Stimulated activated effector memory CD8-positive, alpha-beta T cell treated with anti-CD3 and anti-CD28 coated beads, Interleukin-12 subunit alpha, Interleukin-12 subunit beta, amount 100 ng/mL, for 72 hours (primary cell): ENCODE measurements around the gene ABL2.
"Not testable (repeated sequence)": the region's sequence is repeated elsewhere in the genome, so short reads cannot be mapped to it uniquely, and the experiment has no call there.

Source experiments
- ATAC-seq: fragments of 150-1000 bp; cut with Tn5 transposase; 2 replicates; pipeline ENCODE4 v1.10.0; 2021
- DNase-seq, 2 donors: peaks; one replicate each; pipeline ENCODE4 v3.0.0; 2021 to 2022; ENCODE audit warnings: low spot score in 2 of 2
- H3K27ac Mint-ChIP-seq: one replicate; pipeline ENCODE4 v1.8.0; 2022; ENCODE audit warnings: mild to moderate bottlenecking, mixed read lengths
- H3K36me3 Mint-ChIP-seq: one replicate; pipeline ENCODE4 v1.8.0; 2022; ENCODE audit warnings: mild to moderate bottlenecking, mixed read lengths
- H3K4me1 Mint-ChIP-seq: one replicate; pipeline ENCODE4 v1.8.0; 2022; ENCODE audit warnings: mixed read lengths
- H3K4me3 Mint-ChIP-seq: one replicate; pipeline ENCODE4 v1.8.0; 2022; ENCODE audit warnings: mild to moderate bottlenecking, mixed read lengths
- H3K9me3 Mint-ChIP-seq: one replicate; pipeline ENCODE4 v1.8.0; 2022; ENCODE audit warnings: mixed read lengths

ABL2 gene

GRCh38 chr1:179194068-179194537, 35.4 kb downstream of the ABL2 start:
- DNase-seq (no peak), ATAC-seq (no peak)
- no peak overlapping the region for H3K27ac Mint-ChIP-seq
- H3K36me3 Mint-ChIP-seq = no peaks in the 10 kb centered on the region
- no peaks in the 10 kb centered on the region for H3K9me3 Mint-ChIP-seq
- peaks cover 6% of the 10 kb centered on the region for H3K4me1 Mint-ChIP-seq
- H3K4me3 Mint-ChIP-seq = no peak overlapping the region

- no peak for DNase-seq
Observed at GRCh38 chr1:179190861-179191260, 38.6 kb downstream of the ABL2 start.

GRCh38 chr1:179187735-179188471, 41.6 kb downstream of the ABL2 start:
- Mint-ChIP-seq H3K27ac (no peak overlapping the region), H3K36me3 (no peaks in the 10 kb centered on the region)

More at GRCh38 chr1:179190861-179191260, 38.6 kb downstream of the ABL2 start:
- Mint-ChIP-seq H3K4me1 (peaks cover 13% of the 10 kb centered on the region), H3K9me3 (no peaks in the 10 kb centered on the region), H3K36me3 (no peaks in the 10 kb centered on the region), H3K27ac (no peak overlapping the region), H3K4me3 (no peak overlapping the region)
- no peak for ATAC-seq

GRCh38 chr1:179187043-179187442, 42.4 kb downstream of the ABL2 start:
- H3K27ac Mint-ChIP-seq = no peak overlapping the region
- no peak for ATAC-seq

More at GRCh38 chr1:179187735-179188471, 41.6 kb downstream of the ABL2 start:
- Mint-ChIP-seq H3K4me3 (no peak overlapping the region), H3K4me1 (peaks cover 19% of the 10 kb centered on the region), H3K9me3 (no peaks in the 10 kb centered on the region)
- ATAC-seq = no peak
- no peak for DNase-seq

GRCh38 chr1:179184403-179184802, 45.1 kb downstream of the ABL2 start:
- Mint-ChIP-seq H3K36me3 (no peaks in the 10 kb centered on the region), H3K4me3 (no peak overlapping the region), H3K4me1 (peaks cover 23% of the 10 kb centered on the region), H3K9me3 (no peaks in the 10 kb centered on the region), H3K27ac (no peak overlapping the region)
- ATAC-seq = no peak
- DNase-seq = no peak

More at GRCh38 chr1:179187043-179187442, 42.4 kb downstream of the ABL2 start:
- H3K4me3 Mint-ChIP-seq = no peak overlapping the region
- H3K9me3 Mint-ChIP-seq = no peaks in the 10 kb centered on the region
- peaks cover 18% of the 10 kb centered on the region for H3K4me1 Mint-ChIP-seq
- no peak for DNase-seq
- no peaks in the 10 kb centered on the region for H3K36me3 Mint-ChIP-seq

- DNase-seq = no peak
- H3K9me3 Mint-ChIP-seq = no peaks in the 10 kb centered on the region
- no peaks in the 10 kb centered on the region for H3K36me3 Mint-ChIP-seq
- H3K4me3 Mint-ChIP-seq = no peak overlapping the region
- no peak for ATAC-seq
- H3K4me1 Mint-ChIP-seq = peaks cover 23% of the 10 kb centered on the region
- no peak overlapping the region for H3K27ac Mint-ChIP-seq
Observed at GRCh38 chr1:179183857-179184256, 45.6 kb downstream of the ABL2 start.

GRCh38 chr1:179178950-179179349, 50.5 kb downstream of the ABL2 start:
- H3K27ac Mint-ChIP-seq = no peak overlapping the region
- peaks cover 10% of the 10 kb centered on the region for H3K4me1 Mint-ChIP-seq
- no peaks in the 10 kb centered on the region for H3K36me3 Mint-ChIP-seq
- no peaks in the 10 kb centered on the region for H3K9me3 Mint-ChIP-seq
- no peak for DNase-seq
- no peak for ATAC-seq
- no peak overlapping the region for H3K4me3 Mint-ChIP-seq

GRCh38 chr1:179178183-179178582, 51.3 kb downstream of the ABL2 start:
- ATAC-seq (no peak), DNase-seq (no peak)
- H3K4me1 Mint-ChIP-seq = peaks cover 10% of the 10 kb centered on the region
- no peak overlapping the region for H3K4me3 Mint-ChIP-seq
- no peaks in the 10 kb centered on the region for H3K9me3 Mint-ChIP-seq
- no peak overlapping the region for H3K27ac Mint-ChIP-seq
- H3K36me3 Mint-ChIP-seq = no peaks in the 10 kb centered on the region

GRCh38 chr1:179177615-179178014, 51.9 kb downstream of the ABL2 start:
- Mint-ChIP-seq H3K36me3 (no peaks in the 10 kb centered on the region), H3K4me3 (no peak overlapping the region), H3K9me3 (no peaks in the 10 kb centered on the region), H3K27ac (no peak overlapping the region), H3K4me1 (peaks cover 10% of the 10 kb centered on the region)
- ATAC-seq = no peak
- no peak for DNase-seq

- ATAC-seq (no peak), DNase-seq (no peak)
- Mint-ChIP-seq H3K4me1 (peaks cover 9% of the 10 kb centered on the region), H3K9me3 (no peaks in the 10 kb centered on the region), H3K36me3 (no peaks in the 10 kb centered on the region), H3K4me3 (no peak overlapping the region), H3K27ac (no peak overlapping the region)
Observed at GRCh38 chr1:179177182-179177581, 52.3 kb downstream of the ABL2 start.

- H3K4me1 Mint-ChIP-seq = peaks cover 3% of the 10 kb centered on the region
- no peaks in the 10 kb centered on the region for H3K9me3 Mint-ChIP-seq
- H3K4me3 Mint-ChIP-seq = no peak overlapping the region
- H3K27ac Mint-ChIP-seq = no peak overlapping the region
- no peak for ATAC-seq
- H3K36me3 Mint-ChIP-seq = no peaks in the 10 kb centered on the region
- DNase-seq = no peak
Observed at GRCh38 chr1:179175011-179175841, 54.3 kb downstream of the ABL2 start.

- not testable (repeated sequence) for H3K9me3 Mint-ChIP-seq
Observed at GRCh38 chr1:179170468-179170770, 59.1 kb downstream of the ABL2 start.

GRCh38 chr1:179169616-179170467, 59.6 kb downstream of the ABL2 start:
- H3K27ac Mint-ChIP-seq = no peak overlapping the region

More at GRCh38 chr1:179170468-179170770, 59.1 kb downstream of the ABL2 start:
- H3K4me1 Mint-ChIP-seq, H3K4me3 Mint-ChIP-seq, ATAC-seq, H3K27ac Mint-ChIP-seq, DNase-seq, H3K36me3 Mint-ChIP-seq: not testable (repeated sequence)

GRCh38 chr1:179168536-179168935, 60.9 kb downstream of the ABL2 start:
- no peaks in the 10 kb centered on the region for H3K9me3 Mint-ChIP-seq
- no peak for ATAC-seq
- H3K36me3 Mint-ChIP-seq = no peaks in the 10 kb centered on the region
- no peak for DNase-seq
- no peak overlapping the region for H3K4me3 Mint-ChIP-seq
- no peak overlapping the region for H3K27ac Mint-ChIP-seq
- H3K4me1 Mint-ChIP-seq = peaks cover 6% of the 10 kb centered on the region

More at GRCh38 chr1:179169616-179170467, 59.6 kb downstream of the ABL2 start:
- no peaks in the 10 kb centered on the region for H3K36me3 Mint-ChIP-seq
- no peaks in the 10 kb centered on the region for H3K9me3 Mint-ChIP-seq
- H3K4me1 Mint-ChIP-seq = peaks cover 6% of the 10 kb centered on the region
- H3K4me3 Mint-ChIP-seq = no peak overlapping the region
- no peak for DNase-seq
- ATAC-seq = no peak

GRCh38 chr1:179167955-179168354, 61.5 kb downstream of the ABL2 start:
- Mint-ChIP-seq H3K4me1 (peaks cover 6% of the 10 kb centered on the region), H3K27ac (no peak overlapping the region), H3K9me3 (no peaks in the 10 kb centered on the region)

More at GRCh38 chr1:179167955-179168354, 61.5 kb downstream of the ABL2 start:
- ATAC-seq (no peak), DNase-seq (no peak)
- Mint-ChIP-seq H3K4me3 (no peak overlapping the region), H3K36me3 (no peaks in the 10 kb centered on the region)
